ENCODE results near the gene BCAP29.
A peak's percentile ranks its signal among the peaks of the same experiment; 100 is the strongest.

The BCAP29 gene

DNA sequence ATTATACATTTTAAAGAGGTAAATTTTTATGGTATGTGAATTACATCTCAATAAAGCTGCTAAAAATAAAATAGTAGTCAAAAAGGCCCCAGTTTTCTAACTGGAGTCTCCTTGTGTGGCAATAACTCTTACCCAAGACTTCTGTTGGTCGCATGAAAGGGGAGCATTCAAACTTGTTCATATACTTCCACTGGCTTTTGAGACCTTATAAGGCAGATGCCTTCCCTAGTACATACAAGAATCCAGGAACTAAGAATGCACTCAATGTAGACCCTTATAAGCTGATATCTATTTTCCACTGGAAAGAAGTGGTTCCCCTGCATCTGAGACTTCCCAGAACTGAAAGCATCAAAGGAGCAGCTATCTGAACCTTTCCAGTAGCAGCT lies 13.0 kb downstream of the BCAP29 start:
- no peak overlapping the region for H3K27ac ChIP-seq
- CTCF ChIA-PET, result interaction anchor here (0.6 kb wide), 1 partner anchor 126 kb away, joined by 5 read pairs; no protein-coding TSS in a partner anchor

DNA sequence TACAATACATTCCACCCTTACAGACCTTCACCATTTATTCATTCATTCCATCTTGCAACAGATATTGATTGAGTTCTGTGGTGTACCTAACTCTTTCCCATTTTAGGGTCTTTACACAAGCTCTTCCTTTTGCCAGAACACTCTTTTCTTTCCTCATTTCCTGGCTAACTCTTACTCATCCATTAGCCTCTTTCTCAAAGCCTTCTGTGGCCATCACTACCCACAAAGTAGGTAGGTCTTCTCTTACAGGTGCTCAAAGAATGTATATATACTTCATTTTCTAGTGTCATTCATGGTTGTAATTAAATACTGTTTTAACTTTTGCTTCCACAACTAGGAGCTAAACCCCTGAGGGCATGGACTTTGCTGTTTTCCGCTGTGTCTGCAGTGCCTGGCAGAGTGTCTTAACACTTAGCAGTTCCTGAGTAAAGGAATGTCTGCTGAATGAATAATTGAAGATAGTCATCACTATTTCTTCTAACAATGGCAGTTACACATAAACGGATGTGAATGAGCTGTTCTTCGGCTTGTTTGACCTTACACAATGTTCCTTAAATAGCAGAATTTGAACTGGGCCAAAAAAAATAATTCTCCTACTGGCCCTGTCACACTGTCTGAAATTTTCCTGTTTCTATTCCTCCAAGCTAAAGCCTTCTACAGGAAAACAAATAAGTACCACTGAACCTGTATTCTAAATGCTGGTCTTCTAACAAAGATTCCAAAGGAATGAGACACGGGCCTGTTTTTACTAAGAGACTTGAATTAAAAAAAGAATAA lies 15.1 kb downstream of the BCAP29 start:
- CTCF ChIA-PET, result interaction anchor here (1.5 kb wide), 1 partner anchor 15 kb away, joined by 5 read pairs; the partner anchor contains the start of gene BCAP29
- POLR2A ChIA-PET (ENCODE audit: low non-redundant PET), result no interaction called here
- H3K27ac ChIP-seq, result peak overlapping the region; percentile 69

More for the DNA sequence above, 13.0 kb downstream of the BCAP29 start:
- no peak for DNase-seq (ENCODE audit: low spot score)
- TF ChIP-seq, protein P1, sequence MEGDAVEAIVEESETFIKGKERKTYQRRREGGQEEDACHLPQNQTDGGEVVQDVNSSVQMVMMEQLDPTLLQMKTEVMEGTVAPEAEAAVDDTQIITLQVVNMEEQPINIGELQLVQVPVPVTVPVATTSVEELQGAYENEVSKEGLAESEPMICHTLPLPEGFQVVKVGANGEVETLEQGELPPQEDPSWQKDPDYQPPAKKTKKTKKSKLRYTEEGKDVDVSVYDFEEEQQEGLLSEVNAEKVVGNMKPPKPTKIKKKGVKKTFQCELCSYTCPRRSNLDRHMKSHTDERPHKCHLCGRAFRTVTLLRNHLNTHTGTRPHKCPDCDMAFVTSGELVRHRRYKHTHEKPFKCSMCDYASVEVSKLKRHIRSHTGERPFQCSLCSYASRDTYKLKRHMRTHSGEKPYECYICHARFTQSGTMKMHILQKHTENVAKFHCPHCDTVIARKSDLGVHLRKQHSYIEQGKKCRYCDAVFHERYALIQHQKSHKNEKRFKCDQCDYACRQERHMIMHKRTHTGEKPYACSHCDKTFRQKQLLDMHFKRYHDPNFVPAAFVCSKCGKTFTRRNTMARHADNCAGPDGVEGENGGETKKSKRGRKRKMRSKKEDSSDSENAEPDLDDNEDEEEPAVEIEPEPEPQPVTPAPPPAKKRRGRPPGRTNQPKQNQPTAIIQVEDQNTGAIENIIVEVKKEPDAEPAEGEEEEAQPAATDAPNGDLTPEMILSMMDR (conservative IDR thresholded peaks at IDR 0.05; ENCODE audit: low read depth), result no peak
- POLR2A ChIA-PET (ENCODE audit: low non-redundant PET), result no interaction called here

DNA sequence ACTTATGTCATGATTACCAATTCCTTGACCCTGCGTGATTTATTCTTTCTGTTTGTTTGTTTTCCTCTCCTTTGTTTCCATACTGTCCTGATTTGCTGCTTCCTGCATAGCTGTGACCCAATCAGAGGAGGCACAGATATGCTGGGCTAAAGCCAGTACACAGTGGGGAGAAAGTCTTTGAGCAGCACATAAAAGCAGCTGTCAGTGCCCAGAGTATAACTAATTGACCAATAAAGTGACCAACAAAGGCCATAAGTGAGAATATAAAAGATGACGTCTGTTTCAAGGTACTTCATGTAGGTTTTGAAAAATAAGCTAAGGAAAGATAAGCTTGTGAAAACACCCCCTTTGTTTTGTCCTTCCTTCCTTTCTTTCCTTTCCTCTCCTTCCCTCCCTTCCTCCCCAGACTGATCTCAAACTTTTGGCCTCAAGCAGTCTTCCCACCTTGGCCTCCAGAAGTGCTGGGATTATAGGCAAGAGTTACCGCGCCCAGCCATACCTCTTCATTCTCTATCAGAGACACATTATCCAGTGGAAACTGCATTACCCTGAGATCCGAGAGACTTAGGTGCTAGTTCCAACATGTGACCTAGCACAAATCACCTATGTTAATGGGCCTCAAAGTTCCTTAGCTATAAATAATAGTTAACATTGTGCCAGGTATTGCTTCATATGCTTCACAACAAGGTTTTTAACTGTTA lies 17.0 kb downstream of the BCAP29 start:
- no peak for DNase-seq (ENCODE audit: low spot score)
- POLR2A ChIA-PET (ENCODE audit: low non-redundant PET), result interaction anchor here (0.5 kb wide), 1 partner anchor 67 kb away, joined by 3 read pairs; no protein-coding TSS in a partner anchor
- CTCF ChIA-PET, result no interaction called here

More for the DNA sequence above, 15.1 kb downstream of the BCAP29 start:
- DNase-seq (ENCODE audit: low spot score), result peak; percentile 52
- TF ChIP-seq, protein P1 (conservative IDR thresholded peaks at IDR 0.05; ENCODE audit: low read depth), result no peak

DNA sequence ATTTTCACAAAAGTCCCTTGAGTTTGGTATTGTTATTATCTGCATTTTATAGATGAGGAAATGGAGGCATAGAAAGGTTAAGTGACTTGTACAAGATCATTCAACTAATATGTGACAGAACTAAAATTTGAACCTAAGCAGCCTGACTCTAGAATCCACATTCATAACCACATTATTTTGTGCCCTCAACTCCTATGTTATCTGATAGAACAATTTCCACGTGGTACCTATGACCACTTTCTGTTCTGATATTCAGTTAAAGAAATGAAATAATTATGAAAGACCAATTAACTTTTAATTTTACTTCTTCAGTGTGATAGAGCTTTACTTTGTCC lies 17.5 kb downstream of the BCAP29 start:
- DNase-seq (ENCODE audit: low spot score), result no peak
- ChIA-PET CTCF (no interaction called here), POLR2A (ENCODE audit: low non-redundant PET) (interaction anchor here (0.5 kb wide), 1 partner anchor 66 kb away, joined by 3 read pairs; no protein-coding TSS in a partner anchor)
- TF ChIP-seq, protein P1 (conservative IDR thresholded peaks at IDR 0.05; ENCODE audit: low read depth), result no peak
- no peak overlapping the region for H3K27ac ChIP-seq

More for the DNA sequence above, 17.0 kb downstream of the BCAP29 start:
- TF ChIP-seq, protein P1 (conservative IDR thresholded peaks at IDR 0.05; ENCODE audit: low read depth), result no peak
- H3K27ac ChIP-seq, result no peak overlapping the region

DNA sequence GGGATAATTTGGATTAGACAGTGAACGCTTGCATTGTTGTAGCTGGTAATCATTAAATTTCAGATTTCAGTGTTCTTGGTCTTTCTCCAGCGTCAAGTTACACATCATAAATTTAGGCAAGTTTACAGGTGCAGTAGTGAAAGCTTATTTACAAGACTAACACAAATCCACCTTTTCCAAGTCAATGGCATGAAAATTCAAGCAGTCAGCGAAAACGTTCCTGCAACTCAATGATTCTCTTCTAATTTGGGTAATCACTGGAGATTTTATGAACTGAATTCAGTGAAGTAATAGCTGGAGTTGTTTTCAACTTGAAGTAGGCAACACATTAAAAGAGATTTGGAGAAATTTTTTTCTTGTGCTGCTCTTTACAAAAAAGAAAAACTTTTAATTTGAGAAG lies 17.9 kb downstream of the BCAP29 start:
- CTCF ChIA-PET, result no interaction called here
- POLR2A ChIA-PET (ENCODE audit: low non-redundant PET), result interaction anchor here (0.5 kb wide), 1 partner anchor 66 kb away, joined by 3 read pairs; no protein-coding TSS in a partner anchor
- TF ChIP-seq, protein P1 (conservative IDR thresholded peaks at IDR 0.05; ENCODE audit: low read depth), result no peak
- H3K27ac ChIP-seq, result no peak overlapping the region
- DNase-seq (ENCODE audit: low spot score), result no peak

DNA sequence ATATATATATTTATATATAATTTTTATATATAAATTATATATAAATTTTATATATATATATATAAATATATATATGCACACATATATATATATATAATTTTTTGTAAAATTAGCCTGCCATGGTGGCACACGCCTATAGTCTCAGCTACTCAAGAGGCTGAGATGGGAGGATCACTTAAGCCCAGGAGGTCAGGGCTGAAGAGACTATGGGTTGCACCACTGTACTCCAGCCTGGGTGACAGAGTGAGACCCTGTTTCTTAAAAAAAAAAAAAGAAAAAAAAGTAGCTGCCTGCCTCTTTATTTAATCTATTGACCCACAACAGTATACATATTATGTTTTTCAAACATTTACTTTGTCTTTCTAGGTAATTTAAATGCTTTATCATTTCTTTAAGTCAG lies 19.2 kb downstream of the BCAP29 start:
- TF ChIP-seq, protein P1 (conservative IDR thresholded peaks at IDR 0.05; ENCODE audit: low read depth), result no peak
- H3K27ac ChIP-seq, result no peak overlapping the region
- ChIA-PET POLR2A (ENCODE audit: low non-redundant PET) (no interaction called here), CTCF (no interaction called here)
- DNase-seq (ENCODE audit: low spot score), result no peak
